Measurements from ENCODE around the gene ACTG1.
A peak's percentile ranks its signal among the peaks of the same experiment; 100 is the strongest.

- no peak for TF ChIP-seq REST (IDR thresholded peaks at IDR 0.05; ENCODE audit: borderline replicate concordance in 1 of 2, low read depth in 1 of 2, low read length in 2 of 2)
- 0 out of 4 replicates have a peak, but pooled peaks of 1 of the 2 experiments have one; percentile 25 for TF ChIP-seq POLR2A (IDR thresholded peaks at IDR 0.05; ENCODE audit: insufficient read depth in 1 of 2, low read depth in 2 of 2, low read length in 2 of 2)
- TF ChIP-seq ZNF572 (CRISPR knock-in tag; IDR thresholded peaks at IDR 0.05) = no peak
Measured at GRCh38 chr17:81558941-81559806, 46.6 kb upstream of the ACTG1 start.
